ENCODE data around the gene GRK5.
A peak's percentile ranks its signal among the peaks of the same experiment; 100 is the strongest.

Gene GRK5

DNA sequence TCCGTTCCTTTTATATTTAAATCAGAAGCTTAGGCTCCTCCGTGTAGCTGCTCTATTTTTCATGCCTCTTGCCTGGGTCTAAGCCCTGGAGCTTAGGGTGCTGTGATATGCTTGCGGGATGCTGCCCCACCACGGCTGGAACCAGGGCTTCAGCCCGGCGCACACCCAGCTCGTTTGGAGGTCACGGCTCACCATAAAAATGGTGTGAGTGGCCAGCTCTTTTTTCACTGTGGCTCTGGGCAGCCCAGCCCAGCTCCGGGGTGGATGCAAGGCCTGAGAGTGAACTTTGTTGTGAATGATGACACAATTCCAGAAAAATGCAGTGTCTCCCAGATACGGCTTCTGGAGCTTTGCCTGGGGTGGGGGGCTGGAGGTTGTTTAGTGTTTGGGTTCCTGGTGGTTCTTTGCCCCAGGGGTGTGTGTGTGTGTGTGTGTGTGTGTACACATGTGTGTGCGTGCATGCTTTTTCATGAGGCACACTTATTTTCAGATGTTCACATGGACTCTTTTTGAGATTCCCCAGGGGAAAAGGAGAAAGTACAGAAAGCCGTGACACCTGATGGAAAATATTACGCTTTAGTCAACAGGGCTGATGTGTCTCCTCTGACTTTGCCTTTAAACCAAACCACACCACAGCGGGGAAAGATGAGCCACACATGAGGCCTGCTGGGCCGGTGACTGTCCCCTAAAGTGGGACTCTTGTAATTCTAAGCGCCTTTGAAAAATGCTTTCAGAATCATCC lies 46.2 kb downstream of the GRK5 start:
- Histone ChIP-seq H2BK120ac (ENCODE audit: low read depth, low read length) (no peak overlapping the region), H2AK5ac (ENCODE audit: low read length) (no peak overlapping the region), H3K79me2 (ENCODE audit: control insufficient read depth, insufficient read depth, low read length) (no peaks in the 10 kb centered on the region), H3K79me1 (ENCODE audit: low read length) (no peaks in the 10 kb centered on the region), H3K27me3 (ENCODE audit: insufficient read depth, low read length, poor library complexity) (no peaks in the 10 kb centered on the region), H4K5ac (ENCODE audit: low read length) (no peak overlapping the region), H3K4me2 (ENCODE audit: low read length) (no peak overlapping the region), H2BK15ac (replicated peaks; ENCODE audit: low read depth) (no peak overlapping the region), H3K56ac (ENCODE audit: low read length) (peak overlapping the region; percentile 2), H3K27ac (ENCODE audit: low read depth, low read length) (peak overlapping the region; percentile 34), H3K36me3 (ENCODE audit: control insufficient read depth, insufficient read depth, low read length) (no peaks in the 10 kb centered on the region), H3K9ac (ENCODE audit: low read length) (no peak overlapping the region), H3K4me3 (ENCODE audit: low read length) (no peak overlapping the region), H3K23ac (ENCODE audit: low read length) (no peak overlapping the region), H3K4ac (ENCODE audit: low read depth, low read length) (peak overlapping the region; percentile 62), H3K4me1 (ENCODE audit: control insufficient read depth, low read depth, low read length) (peaks cover 10% of the 10 kb centered on the region), H3K18ac (ENCODE audit: low read length) (peak overlapping the region; percentile 13), H4K8ac (ENCODE audit: low read depth, low read length) (no peak overlapping the region), H2BK5ac (ENCODE audit: low read length) (peak overlapping the region; percentile 11)
- peak; percentile 91 for DNase-seq
- WGBS (ENCODE audit: extremely low coverage, insufficient coverage, low lambda C conversion rate), result no CpG with 5 or more reads among the region's 16 CpGs

DNA sequence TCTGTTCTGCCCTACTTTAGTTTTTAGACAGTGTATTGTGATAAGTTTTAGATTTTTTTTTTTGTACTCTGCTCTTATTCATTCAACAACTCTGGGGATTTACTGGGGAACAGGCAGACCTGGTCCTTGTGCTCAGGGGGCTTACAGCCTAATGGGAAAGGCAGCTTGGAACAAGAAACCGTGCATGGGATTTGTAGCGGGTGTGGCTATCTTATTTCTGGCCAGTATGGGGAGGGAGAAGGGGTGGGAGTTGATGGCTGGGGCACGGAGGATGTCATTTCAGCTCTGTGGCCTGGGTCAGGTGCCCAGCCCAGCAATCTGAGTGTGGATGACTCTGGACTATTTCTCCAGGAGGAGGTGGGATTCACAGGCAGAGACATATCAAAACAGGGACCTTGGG lies 47.0 kb downstream of the GRK5 start:
- Histone ChIP-seq H3K4ac (ENCODE audit: low read depth, low read length) (no peak overlapping the region), H3K36me3 (ENCODE audit: control insufficient read depth, insufficient read depth, low read length) (no peaks in the 10 kb centered on the region), H2AK5ac (ENCODE audit: low read length) (no peak overlapping the region), H3K23ac (ENCODE audit: low read length) (no peak overlapping the region), H2BK5ac (ENCODE audit: low read length) (no peak overlapping the region), H3K27ac (ENCODE audit: low read depth, low read length) (peak overlapping the region; percentile 34), H4K8ac (ENCODE audit: low read depth, low read length) (no peak overlapping the region), H3K79me2 (ENCODE audit: control insufficient read depth, insufficient read depth, low read length) (no peaks in the 10 kb centered on the region), H3K27me3 (ENCODE audit: insufficient read depth, low read length, poor library complexity) (no peaks in the 10 kb centered on the region), H3K18ac (ENCODE audit: low read length) (no peak overlapping the region), H3K4me3 (ENCODE audit: low read length) (no peak overlapping the region), H4K5ac (ENCODE audit: low read length) (no peak overlapping the region), H3K4me1 (ENCODE audit: control insufficient read depth, low read depth, low read length) (peaks cover 10% of the 10 kb centered on the region), H3K56ac (ENCODE audit: low read length) (no peak overlapping the region), H3K4me2 (ENCODE audit: low read length) (no peak overlapping the region), H2BK15ac (replicated peaks; ENCODE audit: low read depth) (no peak overlapping the region), H3K79me1 (ENCODE audit: low read length) (no peaks in the 10 kb centered on the region), H2BK120ac (ENCODE audit: low read depth, low read length) (no peak overlapping the region), H3K9ac (ENCODE audit: low read length) (no peak overlapping the region)
- no CpG with 5 or more reads among the region's 3 CpGs for WGBS (ENCODE audit: extremely low coverage, insufficient coverage, low lambda C conversion rate)
- no peak for DNase-seq

DNA sequence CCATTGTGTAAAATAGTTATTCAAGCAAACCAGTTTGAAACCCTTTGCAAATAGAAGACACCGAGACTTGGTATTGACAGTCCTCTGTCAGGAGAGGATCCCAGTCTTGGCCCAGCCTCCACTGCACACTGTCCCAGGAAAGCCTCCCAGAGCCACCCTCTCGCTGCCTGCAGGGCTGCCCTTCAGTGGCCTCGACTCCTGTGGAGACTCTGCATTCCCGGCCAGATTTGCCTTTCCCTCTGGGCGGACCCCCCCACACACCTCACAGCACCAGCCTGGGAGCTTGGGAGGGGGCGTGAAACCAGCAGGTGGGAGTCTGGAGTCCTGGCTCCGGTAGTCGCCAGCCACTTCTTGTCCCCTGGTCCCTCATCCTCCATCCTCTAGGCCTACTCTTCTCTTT lies 48.7 kb downstream of the GRK5 start:
- Histone ChIP-seq H2AK5ac (ENCODE audit: low read length) (no peak overlapping the region), H3K4me3 (ENCODE audit: low read length) (no peak overlapping the region), H3K79me2 (ENCODE audit: control insufficient read depth, insufficient read depth, low read length) (no peaks in the 10 kb centered on the region), H3K27me3 (ENCODE audit: insufficient read depth, low read length, poor library complexity) (no peaks in the 10 kb centered on the region), H3K79me1 (ENCODE audit: low read length) (no peaks in the 10 kb centered on the region), H4K8ac (ENCODE audit: low read depth, low read length) (no peak overlapping the region), H3K56ac (ENCODE audit: low read length) (no peak overlapping the region), H3K4ac (ENCODE audit: low read depth, low read length) (no peak overlapping the region), H3K36me3 (ENCODE audit: control insufficient read depth, insufficient read depth, low read length) (no peaks in the 10 kb centered on the region), H2BK5ac (ENCODE audit: low read length) (no peak overlapping the region), H3K27ac (ENCODE audit: low read depth, low read length) (no peak overlapping the region), H3K9ac (ENCODE audit: low read length) (no peak overlapping the region), H2BK120ac (ENCODE audit: low read depth, low read length) (no peak overlapping the region), H3K18ac (ENCODE audit: low read length) (no peak overlapping the region), H2BK15ac (replicated peaks; ENCODE audit: low read depth) (no peak overlapping the region), H4K5ac (ENCODE audit: low read length) (no peak overlapping the region), H3K4me1 (ENCODE audit: control insufficient read depth, low read depth, low read length) (peaks cover 8% of the 10 kb centered on the region), H3K23ac (ENCODE audit: low read length) (no peak overlapping the region), H3K4me2 (ENCODE audit: low read length) (no peak overlapping the region)
- DNase-seq, result no peak
- no CpG with 5 or more reads among the region's 8 CpGs for WGBS (ENCODE audit: extremely low coverage, insufficient coverage, low lambda C conversion rate)

DNA sequence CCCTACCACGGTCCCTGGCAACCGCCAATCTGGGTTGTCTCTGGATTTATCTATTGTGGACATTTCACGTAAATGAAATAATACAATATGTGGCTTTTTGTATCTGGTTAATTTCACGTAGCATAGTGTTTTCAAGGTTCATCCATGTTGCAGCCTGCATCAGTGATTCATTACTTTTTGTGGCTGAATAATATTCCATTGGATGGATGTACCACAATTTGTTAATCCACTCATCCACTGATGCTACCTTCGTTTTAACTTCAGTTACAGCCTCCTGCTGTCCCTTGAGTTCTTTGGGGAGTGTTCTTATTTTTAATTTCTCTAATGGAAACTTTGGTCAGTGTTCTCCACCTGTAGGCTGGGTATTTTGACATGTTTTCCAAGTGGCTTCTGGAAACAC lies 49.5 kb downstream of the GRK5 start:
- no peak overlapping the region for H3K4me3 ChIP-seq (ENCODE audit: low read length)

DNA sequence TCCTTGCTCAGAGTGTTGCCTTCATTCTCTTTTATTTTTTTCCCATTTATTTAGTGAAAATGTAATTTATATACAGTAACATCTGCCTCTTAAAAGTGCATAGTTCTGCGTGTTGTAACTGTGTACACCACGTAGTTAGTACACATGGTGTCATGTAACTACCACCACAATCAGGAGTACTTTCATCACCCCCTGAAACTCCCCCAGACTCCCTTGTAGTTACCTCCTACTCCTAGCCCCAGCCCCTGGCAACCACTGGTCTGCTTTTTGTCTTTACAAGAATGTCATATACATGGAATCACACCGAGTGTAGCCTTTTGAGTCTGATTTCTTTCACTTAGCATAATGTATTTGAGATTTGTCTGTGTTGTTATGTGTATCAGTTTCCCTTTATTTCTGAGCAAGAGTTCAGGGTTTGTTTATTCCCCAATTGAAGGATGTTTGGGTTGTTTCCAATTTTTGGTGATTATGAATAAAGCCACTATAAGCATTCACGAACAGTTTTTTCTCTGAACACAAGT lies 50.6 kb downstream of the GRK5 start:
- H3K79me1 ChIP-seq (ENCODE audit: low read length), result no peaks in the 10 kb centered on the region
- no peak overlapping the region for H2AK5ac ChIP-seq (ENCODE audit: low read length)
- no peak overlapping the region for H2BK15ac ChIP-seq (replicated peaks; ENCODE audit: low read depth)
- H4K5ac ChIP-seq (ENCODE audit: low read length), result no peak overlapping the region
- H3K27me3 ChIP-seq (ENCODE audit: insufficient read depth, low read length, poor library complexity), result no peaks in the 10 kb centered on the region
- peaks cover 6% of the 10 kb centered on the region for H3K4me1 ChIP-seq (ENCODE audit: control insufficient read depth, low read depth, low read length)
- no peak overlapping the region for H3K18ac ChIP-seq (ENCODE audit: low read length)
- no peak overlapping the region for H3K27ac ChIP-seq (ENCODE audit: low read depth, low read length)
- H4K8ac ChIP-seq (ENCODE audit: low read depth, low read length), result no peak overlapping the region
- no peak overlapping the region for H3K23ac ChIP-seq (ENCODE audit: low read length)
- DNase-seq, result no peak
- no peak overlapping the region for H3K4ac ChIP-seq (ENCODE audit: low read depth, low read length)
- H3K4me3 ChIP-seq (ENCODE audit: low read length), result no peak overlapping the region
- H3K4me2 ChIP-seq (ENCODE audit: low read length), result no peak overlapping the region
- no peak overlapping the region for H3K9ac ChIP-seq (ENCODE audit: low read length)
- no peaks in the 10 kb centered on the region for H3K36me3 ChIP-seq (ENCODE audit: control insufficient read depth, insufficient read depth, low read length)
- no CpG with 5 or more reads among the region's 4 CpGs for WGBS (ENCODE audit: extremely low coverage, insufficient coverage, low lambda C conversion rate)
- H3K79me2 ChIP-seq (ENCODE audit: control insufficient read depth, insufficient read depth, low read length), result no peaks in the 10 kb centered on the region
- no peak overlapping the region for H2BK5ac ChIP-seq (ENCODE audit: low read length)
- no peak overlapping the region for H3K56ac ChIP-seq (ENCODE audit: low read length)
- no peak overlapping the region for H2BK120ac ChIP-seq (ENCODE audit: low read depth, low read length)

More for the DNA sequence above, 49.5 kb downstream of the GRK5 start:
- no peak overlapping the region for H4K5ac ChIP-seq (ENCODE audit: low read length)
- no peak overlapping the region for H3K23ac ChIP-seq (ENCODE audit: low read length)
- H3K56ac ChIP-seq (ENCODE audit: low read length), result no peak overlapping the region
- no peak overlapping the region for H3K18ac ChIP-seq (ENCODE audit: low read length)
- DNase-seq, result no peak
- no peak overlapping the region for H2AK5ac ChIP-seq (ENCODE audit: low read length)
- no peaks in the 10 kb centered on the region for H3K27me3 ChIP-seq (ENCODE audit: insufficient read depth, low read length, poor library complexity)
- H3K9ac ChIP-seq (ENCODE audit: low read length), result no peak overlapping the region
- no peak overlapping the region for H2BK15ac ChIP-seq (replicated peaks; ENCODE audit: low read depth)
- H3K4me2 ChIP-seq (ENCODE audit: low read length), result no peak overlapping the region
- no peak overlapping the region for H2BK5ac ChIP-seq (ENCODE audit: low read length)
- no peaks in the 10 kb centered on the region for H3K79me1 ChIP-seq (ENCODE audit: low read length)
- no peak overlapping the region for H2BK120ac ChIP-seq (ENCODE audit: low read depth, low read length)
- H3K36me3 ChIP-seq (ENCODE audit: control insufficient read depth, insufficient read depth, low read length), result no peaks in the 10 kb centered on the region
- no peak overlapping the region for H3K4ac ChIP-seq (ENCODE audit: low read depth, low read length)
- no peaks in the 10 kb centered on the region for H3K79me2 ChIP-seq (ENCODE audit: control insufficient read depth, insufficient read depth, low read length)
- H3K27ac ChIP-seq (ENCODE audit: low read depth, low read length), result no peak overlapping the region
- peaks cover 8% of the 10 kb centered on the region for H3K4me1 ChIP-seq (ENCODE audit: control insufficient read depth, low read depth, low read length)
- H4K8ac ChIP-seq (ENCODE audit: low read depth, low read length), result no peak overlapping the region
- WGBS (ENCODE audit: extremely low coverage, insufficient coverage, low lambda C conversion rate), result no CpG with 5 or more reads among the region's 5 CpGs

DNA sequence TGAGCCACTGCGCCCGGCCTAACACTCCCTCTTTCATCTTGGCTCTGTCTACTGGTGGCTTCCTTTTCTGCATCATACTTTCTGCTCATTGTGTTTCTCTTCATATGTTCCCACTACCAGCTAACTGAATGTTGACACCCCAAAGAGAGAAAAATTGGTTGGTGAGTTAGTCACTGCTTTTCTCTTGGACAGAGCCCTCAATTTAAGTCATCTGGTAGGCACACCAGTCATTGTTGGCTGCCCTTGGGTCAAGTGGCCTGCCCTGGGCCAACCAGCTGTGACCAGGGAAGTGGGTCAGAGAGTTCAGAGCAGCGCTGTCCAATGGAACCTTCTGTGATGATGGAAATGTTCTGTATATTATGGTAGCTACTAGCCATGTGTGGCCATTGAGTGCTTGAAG lies 52.0 kb downstream of the GRK5 start:
- no peak overlapping the region for H3K9ac ChIP-seq (ENCODE audit: low read length)
- no peaks in the 10 kb centered on the region for H3K79me1 ChIP-seq (ENCODE audit: low read length)
- H4K5ac ChIP-seq (ENCODE audit: low read length), result no peak overlapping the region
- no peak overlapping the region for H3K4me2 ChIP-seq (ENCODE audit: low read length)
- H3K4ac ChIP-seq (ENCODE audit: low read depth, low read length), result no peak overlapping the region
- no peak overlapping the region for H3K27ac ChIP-seq (ENCODE audit: low read depth, low read length)
- no peak overlapping the region for H3K56ac ChIP-seq (ENCODE audit: low read length)
- H4K8ac ChIP-seq (ENCODE audit: low read depth, low read length), result no peak overlapping the region
- H2BK5ac ChIP-seq (ENCODE audit: low read length), result no peak overlapping the region
- H2BK120ac ChIP-seq (ENCODE audit: low read depth, low read length), result no peak overlapping the region
- no peak overlapping the region for H2BK15ac ChIP-seq (replicated peaks; ENCODE audit: low read depth)
- H3K23ac ChIP-seq (ENCODE audit: low read length), result no peak overlapping the region
- no CpG with 5 or more reads among the region's 3 CpGs for WGBS (ENCODE audit: extremely low coverage, insufficient coverage, low lambda C conversion rate)
- H3K4me3 ChIP-seq (ENCODE audit: low read length), result no peak overlapping the region
- H3K4me1 ChIP-seq (ENCODE audit: control insufficient read depth, low read depth, low read length), result no peaks in the 10 kb centered on the region
- DNase-seq, result no peak
- no peaks in the 10 kb centered on the region for H3K79me2 ChIP-seq (ENCODE audit: control insufficient read depth, insufficient read depth, low read length)
- no peak overlapping the region for H2AK5ac ChIP-seq (ENCODE audit: low read length)
- no peaks in the 10 kb centered on the region for H3K27me3 ChIP-seq (ENCODE audit: insufficient read depth, low read length, poor library complexity)
- H3K18ac ChIP-seq (ENCODE audit: low read length), result no peak overlapping the region
- H3K36me3 ChIP-seq (ENCODE audit: control insufficient read depth, insufficient read depth, low read length), result no peaks in the 10 kb centered on the region

Measured in mesendoderm (in vitro differentiated cells).